ENCODE measurements around the gene NPHP3. TPM values are rescaled to one million over a fixed set of nuclear protein-coding genes. Genes with fewer than 3 reads are reported as not detected.

The NPHP3 gene
- total RNA-seq, 1 experiment from 2014 or later: 10.8 TPM

DNA sequence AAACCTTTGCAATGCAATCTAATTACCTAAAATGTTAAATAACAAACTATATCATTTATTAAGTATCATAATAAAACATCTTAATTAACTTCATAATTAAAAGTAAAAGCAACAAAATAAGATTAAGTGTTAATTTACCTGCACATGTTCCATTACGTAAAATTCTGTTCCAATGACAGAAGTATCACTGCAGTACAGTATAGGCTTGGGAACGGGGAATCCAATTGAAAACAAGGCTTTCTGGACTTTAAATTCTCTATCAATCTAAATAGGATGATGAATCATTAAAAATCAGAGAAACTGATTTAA lies 79.7 kb downstream of the NPHP3 start:
- H2AFZ ChIP-seq (ENCODE audit: low read length): no peak overlapping the region
- H3K27me3 ChIP-seq (ENCODE audit: insufficient read depth, low read length): no peaks in the 10 kb centered on the region
- H3K27ac ChIP-seq (ENCODE audit: insufficient read length, low read depth, low read length): no peak overlapping the region
- H3K4ac ChIP-seq (ENCODE audit: low read depth, low read length): no peak overlapping the region
- no peak overlapping the region for H2BK12ac ChIP-seq (ENCODE audit: insufficient read length, low read depth, low read length)
- no peaks in the 10 kb centered on the region for H3K4me1 Mint-ChIP-seq
- no peak overlapping the region for H2BK20ac ChIP-seq (ENCODE audit: low read depth, low read length, poor library complexity, severe bottlenecking)
- H2BK15ac ChIP-seq (ENCODE audit: low read depth, low read length): no peak overlapping the region
- H3T11ph ChIP-seq (ENCODE audit: low read length): no peak overlapping the region
- H3K23me2 ChIP-seq (ENCODE audit: insufficient read length, low read depth, low read length, poor library complexity, severe bottlenecking): no peaks in the 10 kb centered on the region
- no peaks in the 10 kb centered on the region for H3K79me1 ChIP-seq (ENCODE audit: insufficient read depth, low read depth, low read length, poor library complexity, severe bottlenecking)
- H4K20me1 ChIP-seq (ENCODE audit: control insufficient read depth, insufficient read depth, insufficient read length): no peaks in the 10 kb centered on the region
- H3K4me3 Mint-ChIP-seq: no peak overlapping the region
- H2BK120ac ChIP-seq (ENCODE audit: low read depth, low read length, poor library complexity, severe bottlenecking): no peak overlapping the region
- no peak overlapping the region for H2BK5ac ChIP-seq (ENCODE audit: insufficient read length, low read length)
- H3K27me3 Mint-ChIP-seq (ENCODE audit: low read depth): no peaks in the 10 kb centered on the region
- no peak overlapping the region for H4K91ac ChIP-seq (ENCODE audit: insufficient read length, low read depth, low read length)
- H3K9ac ChIP-seq (ENCODE audit: extremely low read depth, insufficient read length, low read length): no peak overlapping the region
- H3K14ac ChIP-seq (ENCODE audit: insufficient read depth, low read length): no peak overlapping the region
- H3K23ac ChIP-seq (ENCODE audit: insufficient read length, low read depth, low read length): no peak overlapping the region
- no peak overlapping the region for H3K18ac ChIP-seq (ENCODE audit: insufficient read length, low read depth, low read length)
- no peak overlapping the region for H3K27ac Mint-ChIP-seq
- H4K5ac ChIP-seq (ENCODE audit: insufficient read length, low read depth, low read length): no peak overlapping the region
- H3K36me3 Mint-ChIP-seq (ENCODE audit: insufficient read depth in 1 of 3, low read depth in 3 of 3): peaks cover 0 to 8% (median 4%) of the 10 kb centered on the region in 3 experiments; a peak in 2 of 7 replicates
- no peak overlapping the region for H3K56ac ChIP-seq (ENCODE audit: insufficient read length, low read depth, low read length)
- no peaks in the 10 kb centered on the region for H3K79me2 ChIP-seq (ENCODE audit: insufficient read depth, low read length)
- H3K9me3 Mint-ChIP-seq: no peaks in the 10 kb centered on the region
- H4K8ac ChIP-seq (replicated peaks; ENCODE audit: insufficient read length, low read depth, low read length): no peak overlapping the region
- H2AK5ac ChIP-seq (ENCODE audit: insufficient read length, low read length): no peak overlapping the region
- no peaks in the 10 kb centered on the region for H3K4me1 ChIP-seq (ENCODE audit: insufficient read depth, low read length)
- no CpG with 5 or more reads among the region's 2 CpGs for WGBS (ENCODE audit: extremely low coverage, insufficient read length, low lambda C conversion rate)
- no peak for DNase-seq
- no peak overlapping the region for H3K4me2 ChIP-seq (ENCODE audit: insufficient read depth, insufficient read length, low read length)
- TF ChIP-seq, protein P1, sequence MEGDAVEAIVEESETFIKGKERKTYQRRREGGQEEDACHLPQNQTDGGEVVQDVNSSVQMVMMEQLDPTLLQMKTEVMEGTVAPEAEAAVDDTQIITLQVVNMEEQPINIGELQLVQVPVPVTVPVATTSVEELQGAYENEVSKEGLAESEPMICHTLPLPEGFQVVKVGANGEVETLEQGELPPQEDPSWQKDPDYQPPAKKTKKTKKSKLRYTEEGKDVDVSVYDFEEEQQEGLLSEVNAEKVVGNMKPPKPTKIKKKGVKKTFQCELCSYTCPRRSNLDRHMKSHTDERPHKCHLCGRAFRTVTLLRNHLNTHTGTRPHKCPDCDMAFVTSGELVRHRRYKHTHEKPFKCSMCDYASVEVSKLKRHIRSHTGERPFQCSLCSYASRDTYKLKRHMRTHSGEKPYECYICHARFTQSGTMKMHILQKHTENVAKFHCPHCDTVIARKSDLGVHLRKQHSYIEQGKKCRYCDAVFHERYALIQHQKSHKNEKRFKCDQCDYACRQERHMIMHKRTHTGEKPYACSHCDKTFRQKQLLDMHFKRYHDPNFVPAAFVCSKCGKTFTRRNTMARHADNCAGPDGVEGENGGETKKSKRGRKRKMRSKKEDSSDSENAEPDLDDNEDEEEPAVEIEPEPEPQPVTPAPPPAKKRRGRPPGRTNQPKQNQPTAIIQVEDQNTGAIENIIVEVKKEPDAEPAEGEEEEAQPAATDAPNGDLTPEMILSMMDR (conservative IDR thresholded peaks at IDR 0.05): 0 out of 3 replicates have a peak, but pooled peaks have one; percentile 7
- no peaks in the 10 kb centered on the region for H3K9me3 ChIP-seq (ENCODE audit: control insufficient read depth, low read depth, low read length)

All from H9 (cell line).